OCI-LY3 (cell line): Measurements from ENCODE around the gene CFAP54.

Experiments used
- H2AFZ ChIP-seq: fragments of 200-600, 300-600 bp; shearing (Covaris generic); 2 replicates; pipeline ENCODE4 v1.6.0; 2014; ENCODE audit warnings: antibody characterized with exemption, low read depth, low read length
- H3K27ac ChIP-seq: fragments of 200-600, 300-600 bp; sonication (generic); 2 replicates; pipeline ENCODE4 v1.5.1; 2014; ENCODE audit warnings: mild to moderate bottlenecking, low read length, moderate library complexity, mixed read lengths
- H3K27me3 ChIP-seq: fragments of 200-600, 300-600 bp; sonication (generic); 2 replicates; pipeline ENCODE4 v1.6.1; 2014; ENCODE audit warnings: low read depth, low read length, mixed read lengths
- H3K36me3 ChIP-seq: fragments of 200-600, 300-600 bp; sonication (generic); replicated peaks from 2 replicates; pipeline ENCODE3; 2014; ENCODE audit warnings: low read depth, low read length, mixed read lengths
- H3K4me1 ChIP-seq: fragments of 300-600, 200-600 bp; sonication (generic); 2 replicates; pipeline ENCODE4 v1.6.1; 2014; ENCODE audit warnings: low read length, mixed read lengths
- H3K4me2 ChIP-seq: fragments of 200-600, 300-600 bp; sonication (generic); 2 replicates; pipeline ENCODE4 v1.6.1; 2014; ENCODE audit warnings: low read length, mixed read lengths
- H3K4me3 ChIP-seq: fragments of 300-600, 200-600 bp; sonication (generic); 2 replicates; pipeline ENCODE4 v1.5.1; 2014; ENCODE audit warnings: antibody characterized with exemption, mild to moderate bottlenecking, low read length, moderate library complexity
- H3K79me2 ChIP-seq: fragments of 300-600, 200-600 bp; shearing (Covaris generic); 2 replicates; pipeline ENCODE4 v1.6.1; 2014; ENCODE audit warnings: mild to moderate bottlenecking, low read length, mixed read lengths
- H3K9ac ChIP-seq: fragments of 300-600, 200-600 bp; shearing (Covaris generic); 2 replicates; pipeline ENCODE4 v1.6.0; 2014; ENCODE audit warnings: mild to moderate bottlenecking, low read length, moderate library complexity
- H3K9me3 ChIP-seq: fragments of 200-600, 300-600 bp; shearing (Covaris generic); 2 replicates; pipeline ENCODE4 v1.6.1; 2014; ENCODE audit warnings: low read length, mixed read lengths; ENCODE audit not compliant: insufficient read depth
- H4K20me1 ChIP-seq: fragments of 200-600, 300-600 bp; sonication (generic); 2 replicates; pipeline ENCODE4 v1.6.1; 2016; ENCODE audit warnings: low read length, mixed read lengths; ENCODE audit not compliant: insufficient read depth
- EZH2phosphoT487 ChIP-seq: fragments of 200-600 bp; shearing (Covaris generic); IDR thresholded peaks from 2 replicates; pipeline ENCODE4 v1.6.1; 2018; ENCODE audit warnings: antibody characterized with exemption, mixed run types, low read depth
- TF ChIP-seq, protein P1 (sequence below): fragments of 200-600, 300-600 bp; sonication (generic); IDR thresholded peaks from 2 replicates; pipeline ENCODE4 v1.5.1; 2014; ENCODE audit warnings: antibody characterized with exemption, low read length, low read depth

CFAP54 gene

GRCh38 chr12:96482086-96482485 is 7.3 kb upstream of the CFAP54 start:
- no peak overlapping the region for H3K27ac ChIP-seq
- H3K79me2 ChIP-seq = no peaks in the 10 kb centered on the region
- H3K4me2 ChIP-seq = no peak overlapping the region
- H4K20me1 ChIP-seq = no peaks in the 10 kb centered on the region
- peaks cover 8% of the 10 kb centered on the region for H3K27me3 ChIP-seq
- no peak for TF ChIP-seq EZH2phosphoT487
- TF ChIP-seq, protein P1, sequence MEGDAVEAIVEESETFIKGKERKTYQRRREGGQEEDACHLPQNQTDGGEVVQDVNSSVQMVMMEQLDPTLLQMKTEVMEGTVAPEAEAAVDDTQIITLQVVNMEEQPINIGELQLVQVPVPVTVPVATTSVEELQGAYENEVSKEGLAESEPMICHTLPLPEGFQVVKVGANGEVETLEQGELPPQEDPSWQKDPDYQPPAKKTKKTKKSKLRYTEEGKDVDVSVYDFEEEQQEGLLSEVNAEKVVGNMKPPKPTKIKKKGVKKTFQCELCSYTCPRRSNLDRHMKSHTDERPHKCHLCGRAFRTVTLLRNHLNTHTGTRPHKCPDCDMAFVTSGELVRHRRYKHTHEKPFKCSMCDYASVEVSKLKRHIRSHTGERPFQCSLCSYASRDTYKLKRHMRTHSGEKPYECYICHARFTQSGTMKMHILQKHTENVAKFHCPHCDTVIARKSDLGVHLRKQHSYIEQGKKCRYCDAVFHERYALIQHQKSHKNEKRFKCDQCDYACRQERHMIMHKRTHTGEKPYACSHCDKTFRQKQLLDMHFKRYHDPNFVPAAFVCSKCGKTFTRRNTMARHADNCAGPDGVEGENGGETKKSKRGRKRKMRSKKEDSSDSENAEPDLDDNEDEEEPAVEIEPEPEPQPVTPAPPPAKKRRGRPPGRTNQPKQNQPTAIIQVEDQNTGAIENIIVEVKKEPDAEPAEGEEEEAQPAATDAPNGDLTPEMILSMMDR = no peak
- H2AFZ ChIP-seq = no peak overlapping the region
- H3K36me3 ChIP-seq = no peaks in the 10 kb centered on the region
- no peak overlapping the region for H3K9ac ChIP-seq
- H3K9me3 ChIP-seq = no peaks in the 10 kb centered on the region
- no peak overlapping the region for H3K4me3 ChIP-seq
- H3K4me1 ChIP-seq = peaks cover 14% of the 10 kb centered on the region

DNA sequence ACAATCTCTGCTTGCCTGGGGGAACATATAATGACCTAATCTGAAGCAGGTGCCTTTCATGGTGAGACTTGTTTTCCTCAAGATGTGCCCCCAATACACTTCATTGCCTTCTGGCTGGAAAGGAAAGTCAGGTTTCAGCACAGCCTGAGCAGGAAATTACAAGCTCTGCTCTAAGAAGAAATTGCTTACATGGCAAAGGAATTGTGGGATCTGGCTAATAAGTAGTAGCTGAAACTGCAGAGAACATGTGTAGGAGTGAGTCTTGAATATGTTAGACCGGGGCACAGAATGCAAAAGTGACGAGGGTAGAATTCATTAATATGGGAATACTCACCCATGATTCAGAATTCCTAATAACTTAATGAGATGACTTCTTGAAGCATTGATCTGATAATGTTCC is 6.3 kb upstream of the CFAP54 start:
- no peak overlapping the region for H3K27ac ChIP-seq
- peaks cover 17% of the 10 kb centered on the region for H3K27me3 ChIP-seq
- no peaks in the 10 kb centered on the region for H3K9me3 ChIP-seq
- no peaks in the 10 kb centered on the region for H3K79me2 ChIP-seq
- no peaks in the 10 kb centered on the region for H4K20me1 ChIP-seq
- no peak overlapping the region for H3K9ac ChIP-seq
- no peak for TF ChIP-seq EZH2phosphoT487
- TF ChIP-seq, protein P1 = no peak
- H3K36me3 ChIP-seq = no peaks in the 10 kb centered on the region
- peaks cover 14% of the 10 kb centered on the region for H3K4me1 ChIP-seq
- H3K4me3 ChIP-seq = no peak overlapping the region
- H2AFZ ChIP-seq = no peak overlapping the region
- no peak overlapping the region for H3K4me2 ChIP-seq

- TF ChIP-seq, protein P1 = no peak
- TF ChIP-seq EZH2phosphoT487 = no peak
- Histone ChIP-seq H3K27ac (no peak overlapping the region), H3K36me3 (no peaks in the 10 kb centered on the region), H3K9me3 (no peaks in the 10 kb centered on the region), H3K27me3 (peaks cover 17% of the 10 kb centered on the region), H3K79me2 (no peaks in the 10 kb centered on the region), H3K4me3 (no peak overlapping the region), H3K4me2 (no peak overlapping the region), H3K4me1 (peaks cover 23% of the 10 kb centered on the region), H2AFZ (no peak overlapping the region), H4K20me1 (no peaks in the 10 kb centered on the region), H3K9ac (no peak overlapping the region)
Measured at GRCh38 chr12:96486751-96487613, 2.4 kb upstream of the CFAP54 start.

GRCh38 chr12:96487634-96488033 is 1.7 kb upstream of the CFAP54 start:
- no peak overlapping the region for H3K4me2 ChIP-seq
- peaks cover 17% of the 10 kb centered on the region for H3K27me3 ChIP-seq
- no peaks in the 10 kb centered on the region for H3K36me3 ChIP-seq
- H3K4me3 ChIP-seq = no peak overlapping the region
- no peak overlapping the region for H3K27ac ChIP-seq
- no peak overlapping the region for H2AFZ ChIP-seq
- H3K9me3 ChIP-seq = no peaks in the 10 kb centered on the region
- H3K79me2 ChIP-seq = no peaks in the 10 kb centered on the region
- no peak overlapping the region for H3K9ac ChIP-seq
- no peaks in the 10 kb centered on the region for H4K20me1 ChIP-seq
- peaks cover 23% of the 10 kb centered on the region for H3K4me1 ChIP-seq
- TF ChIP-seq EZH2phosphoT487 = no peak
- TF ChIP-seq, protein P1 = no peak
